Measurements from ENCODE around the gene CDK7. TPM values are rescaled to one million over a fixed set of nuclear protein-coding genes. Genes with fewer than 3 reads are reported as not detected.

CDK7 gene
- total RNA-seq, 1 donor from 2014 or later = 35.4 TPM

- TF ChIP-seq, protein P1, sequence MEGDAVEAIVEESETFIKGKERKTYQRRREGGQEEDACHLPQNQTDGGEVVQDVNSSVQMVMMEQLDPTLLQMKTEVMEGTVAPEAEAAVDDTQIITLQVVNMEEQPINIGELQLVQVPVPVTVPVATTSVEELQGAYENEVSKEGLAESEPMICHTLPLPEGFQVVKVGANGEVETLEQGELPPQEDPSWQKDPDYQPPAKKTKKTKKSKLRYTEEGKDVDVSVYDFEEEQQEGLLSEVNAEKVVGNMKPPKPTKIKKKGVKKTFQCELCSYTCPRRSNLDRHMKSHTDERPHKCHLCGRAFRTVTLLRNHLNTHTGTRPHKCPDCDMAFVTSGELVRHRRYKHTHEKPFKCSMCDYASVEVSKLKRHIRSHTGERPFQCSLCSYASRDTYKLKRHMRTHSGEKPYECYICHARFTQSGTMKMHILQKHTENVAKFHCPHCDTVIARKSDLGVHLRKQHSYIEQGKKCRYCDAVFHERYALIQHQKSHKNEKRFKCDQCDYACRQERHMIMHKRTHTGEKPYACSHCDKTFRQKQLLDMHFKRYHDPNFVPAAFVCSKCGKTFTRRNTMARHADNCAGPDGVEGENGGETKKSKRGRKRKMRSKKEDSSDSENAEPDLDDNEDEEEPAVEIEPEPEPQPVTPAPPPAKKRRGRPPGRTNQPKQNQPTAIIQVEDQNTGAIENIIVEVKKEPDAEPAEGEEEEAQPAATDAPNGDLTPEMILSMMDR (IDR thresholded peaks at IDR 0.05) = no peak
- Mint-ChIP-seq H3K4me1 (ENCODE audit: unreplicated experiment) (peaks cover 13% of the 10 kb centered on the region), H3K9me3 (ENCODE audit: unreplicated experiment) (no peaks in the 10 kb centered on the region), H3K36me3 (ENCODE audit: unreplicated experiment) (no peaks in the 10 kb centered on the region), H3K4me3 (ENCODE audit: unreplicated experiment) (no peak overlapping the region), H3K27me3 (ENCODE audit: unreplicated experiment) (no peaks in the 10 kb centered on the region), H3K27ac (ENCODE audit: unreplicated experiment) (no peak overlapping the region)
- DNase-seq (ENCODE audit: extremely low spot score, unreplicated experiment) = no peak
Measured at GRCh38 chr5:69202497-69202896, 32.2 kb upstream of the CDK7 start.

DNA sequence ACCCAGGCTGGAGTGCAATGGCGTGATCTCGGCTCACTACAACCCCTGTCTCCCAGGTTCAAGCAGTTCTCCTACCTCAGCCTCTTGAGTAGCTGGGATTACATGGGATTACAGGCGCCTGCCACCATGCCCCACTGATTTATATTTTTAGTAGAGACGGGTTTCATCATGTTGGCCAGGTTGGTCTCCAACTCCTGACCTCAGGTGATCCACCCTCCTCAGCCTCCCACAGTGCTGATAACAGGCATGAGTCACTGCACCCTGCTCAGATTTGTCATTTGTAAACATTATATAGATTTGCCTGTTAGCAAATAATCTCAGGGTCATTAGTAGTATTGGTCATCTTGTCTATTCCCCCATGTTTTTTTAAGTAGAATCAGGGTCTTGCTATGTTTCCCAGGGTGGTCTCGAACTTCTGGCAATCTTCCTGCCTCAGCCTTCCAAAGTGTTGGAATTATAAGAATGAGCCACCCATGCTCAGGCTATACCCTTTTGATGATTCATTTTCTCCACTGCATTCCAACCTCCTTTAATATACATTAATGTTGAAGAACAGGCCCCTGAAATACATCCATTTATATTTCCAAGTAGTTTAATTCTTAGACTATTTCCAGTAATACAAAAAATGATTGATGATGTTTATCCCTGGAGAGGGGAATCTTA lies 28.0 kb upstream of the CDK7 start:
- Mint-ChIP-seq H3K4me3 (ENCODE audit: unreplicated experiment) (no peak overlapping the region), H3K9me3 (ENCODE audit: unreplicated experiment) (no peaks in the 10 kb centered on the region), H3K27me3 (ENCODE audit: unreplicated experiment) (no peaks in the 10 kb centered on the region), H3K27ac (ENCODE audit: unreplicated experiment) (peak overlapping the region; percentile 73), H3K4me1 (ENCODE audit: unreplicated experiment) (peaks cover 28% of the 10 kb centered on the region), H3K36me3 (ENCODE audit: unreplicated experiment) (no peaks in the 10 kb centered on the region)
- TF ChIP-seq, protein P1 (IDR thresholded peaks at IDR 0.05) = no peak
- DNase-seq (ENCODE audit: extremely low spot score, unreplicated experiment) = peak; percentile 44

DNA sequence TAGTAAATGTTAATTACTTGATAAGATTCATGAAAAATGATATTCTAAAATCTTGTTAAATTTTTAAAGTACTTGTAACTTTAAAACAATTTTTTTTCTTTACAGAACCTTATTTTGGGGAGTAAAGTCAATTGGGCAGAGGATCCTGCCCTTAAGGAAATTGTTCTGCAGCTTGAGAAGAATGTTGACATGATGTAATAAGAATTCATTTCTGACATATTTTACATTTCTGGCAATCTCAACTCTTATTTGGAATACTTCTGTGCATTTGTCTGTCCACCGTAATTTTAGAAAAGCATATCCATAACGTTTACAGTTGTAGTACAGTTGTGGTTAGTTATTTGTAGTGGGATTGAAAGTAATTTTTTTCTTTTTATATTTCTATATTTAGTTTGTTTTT lies 25.1 kb upstream of the CDK7 start:
- H3K36me3 Mint-ChIP-seq (ENCODE audit: unreplicated experiment) = no peaks in the 10 kb centered on the region
- peak overlapping the region; percentile 69 for H3K27ac Mint-ChIP-seq (ENCODE audit: unreplicated experiment)
- TF ChIP-seq, protein P1 (IDR thresholded peaks at IDR 0.05) = no peak
- H3K4me1 Mint-ChIP-seq (ENCODE audit: unreplicated experiment) = peaks cover 23% of the 10 kb centered on the region
- no peaks in the 10 kb centered on the region for H3K27me3 Mint-ChIP-seq (ENCODE audit: unreplicated experiment)
- H3K9me3 Mint-ChIP-seq (ENCODE audit: unreplicated experiment) = no peaks in the 10 kb centered on the region
- no peak for DNase-seq (ENCODE audit: extremely low spot score, unreplicated experiment)
- H3K4me3 Mint-ChIP-seq (ENCODE audit: unreplicated experiment) = no peak overlapping the region

GRCh38 chr5:69211200-69211599 lies 23.5 kb upstream of the CDK7 start:
- H3K4me3 Mint-ChIP-seq (ENCODE audit: unreplicated experiment) = no peak overlapping the region
- no peaks in the 10 kb centered on the region for H3K9me3 Mint-ChIP-seq (ENCODE audit: unreplicated experiment)
- H3K36me3 Mint-ChIP-seq (ENCODE audit: unreplicated experiment) = no peaks in the 10 kb centered on the region
- no peak for DNase-seq (ENCODE audit: extremely low spot score, unreplicated experiment)
- H3K27me3 Mint-ChIP-seq (ENCODE audit: unreplicated experiment) = no peaks in the 10 kb centered on the region
- H3K4me1 Mint-ChIP-seq (ENCODE audit: unreplicated experiment) = peaks cover 23% of the 10 kb centered on the region
- TF ChIP-seq, protein P1 (IDR thresholded peaks at IDR 0.05) = no peak
- no peak overlapping the region for H3K27ac Mint-ChIP-seq (ENCODE audit: unreplicated experiment)

DNA sequence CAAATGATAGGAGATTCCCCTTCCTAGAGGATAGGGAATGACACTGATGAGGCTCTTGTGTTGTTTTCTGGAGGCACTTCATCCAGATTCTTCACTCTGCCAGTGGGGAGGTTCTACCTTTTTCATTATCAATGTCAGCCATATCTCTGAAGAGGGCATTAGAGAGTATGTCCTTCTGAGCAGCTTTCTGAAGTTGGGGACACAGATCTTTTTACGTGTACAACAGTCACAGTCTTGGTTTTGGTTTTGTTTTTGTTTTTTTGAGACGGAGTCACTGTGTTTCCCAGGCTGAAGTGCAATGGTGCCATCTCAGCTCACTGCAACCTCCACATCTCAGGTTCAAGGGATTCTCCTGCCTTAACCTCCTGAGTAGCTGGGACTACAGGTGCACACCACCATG lies 22.7 kb upstream of the CDK7 start:
- TF ChIP-seq, protein P1 (IDR thresholded peaks at IDR 0.05) = no peak
- Mint-ChIP-seq H3K4me1 (ENCODE audit: unreplicated experiment) (peaks cover 19% of the 10 kb centered on the region), H3K4me3 (ENCODE audit: unreplicated experiment) (no peak overlapping the region), H3K27ac (ENCODE audit: unreplicated experiment) (no peak overlapping the region), H3K36me3 (ENCODE audit: unreplicated experiment) (no peaks in the 10 kb centered on the region), H3K27me3 (ENCODE audit: unreplicated experiment) (no peaks in the 10 kb centered on the region), H3K9me3 (ENCODE audit: unreplicated experiment) (no peaks in the 10 kb centered on the region)
- DNase-seq (ENCODE audit: extremely low spot score, unreplicated experiment) = no peak

Measured in osteocyte (in vitro differentiated cells).